Esophagus (tissue), 2 donors: ENCODE data around the gene SF3B2. TPM values are rescaled to one million over a fixed set of nuclear protein-coding genes. Genes with fewer than 3 reads are reported as not detected.

Experiments used
- H3K27ac ChIP-seq, 2 donors: one replicate each; pipeline ENCODE4 v1.5.1; 2013; ENCODE audit warnings: low read depth in 2 of 2, mild to moderate bottlenecking in 2 of 2, inconsistent platforms in 1 of 2, low read length in 1 of 2, moderate library complexity in 1 of 2
- H3K27me3 ChIP-seq, 2 donors: one replicate each; pipeline ENCODE4 v1.6.1; 2013; ENCODE audit warnings: low read length in 2 of 2, control low read depth in 1 of 2, mild to moderate bottlenecking in 1 of 2; ENCODE audit not compliant: insufficient read depth in 2 of 2, control insufficient read depth in 1 of 2
- H3K36me3 ChIP-seq, 2 donors: one replicate each; pipeline ENCODE4 v1.6.1; 2013; ENCODE audit warnings: low read length in 1 of 2; ENCODE audit not compliant: control insufficient read depth in 2 of 2, insufficient read depth in 2 of 2
- H3K4me1 ChIP-seq, 2 donors: one replicate each; pipeline ENCODE4 v1.6.1; 2013; ENCODE audit warnings: low read length in 1 of 2; ENCODE audit not compliant: control insufficient read depth in 2 of 2, insufficient read depth in 2 of 2
- H3K4me3 ChIP-seq, 2 donors: one replicate each; pipeline ENCODE4 v1.5.1; 2013; ENCODE audit warnings: low read length in 2 of 2, mild to moderate bottlenecking in 2 of 2, low read depth in 1 of 2, moderate library complexity in 1 of 2
- H3K9me3 ChIP-seq, 2 donors: one replicate each; pipeline ENCODE4 v1.6.1; 2013; ENCODE audit warnings: mild to moderate bottlenecking in 2 of 2, low read depth in 1 of 2, low read length in 1 of 2, moderate library complexity in 1 of 2; ENCODE audit not compliant: control insufficient read depth in 2 of 2, insufficient read depth in 1 of 2
- WGBS, 2 donors: extraction: QIAGEN DNeasy Blood & Tissue Kit; methylation state at CpG; one replicate each; pipeline ENCODE4 v1.1.7; 2013; 5-methylcytosine and 5-hydroxymethylcytosine counted together
- polyA plus RNA-seq, 2 donors: library from polyadenylated mRNA; stranded (reverse); fragments of 200-250 nt; gene quantifications; one replicate each; pipeline ENCODE4 v1.2.3, GENCODE V29; 2013
- donor health status: healthy with polysubstance abuse.
- donor health status: Bipolar disorder and iron deficiency.

SF3B2 gene
- polyA plus RNA-seq, 2 donors, result 61.9 to 80.2 TPM

GRCh38 chr11:66035653-66036333 is 16.4 kb upstream of the SF3B2 start:
- Histone ChIP-seq H3K4me1 (no peaks in the 10 kb centered on the region), H3K27me3 (no peaks in the 10 kb centered on the region), H3K27ac (no peak overlapping the region), H3K4me3 (no peak overlapping the region), H3K9me3 (no peaks in the 10 kb centered on the region), H3K36me3 (no peaks in the 10 kb centered on the region)
- WGBS, 2 donors, result 68% methylated on average over 9 of the region's 9 CpGs

GRCh38 chr11:66036334-66036710 is 15.8 kb upstream of the SF3B2 start:
- H3K4me1 ChIP-seq, result no peaks in the 10 kb centered on the region
- no peak overlapping the region for H3K4me3 ChIP-seq
- no peaks in the 10 kb centered on the region for H3K9me3 ChIP-seq
- no peaks in the 10 kb centered on the region for H3K36me3 ChIP-seq
- no peaks in the 10 kb centered on the region for H3K27me3 ChIP-seq
- 80 to 81% methylated on average over 5 of the region's 5 CpGs for WGBS, 2 donors
- no peak overlapping the region for H3K27ac ChIP-seq

- Histone ChIP-seq H3K9me3 (no peaks in the 10 kb centered on the region), H3K36me3 (no peaks in the 10 kb centered on the region), H3K4me3 (no peak overlapping the region), H3K27me3 (no peaks in the 10 kb centered on the region), H3K27ac (no peak overlapping the region), H3K4me1 (no peaks in the 10 kb centered on the region)
- WGBS, 2 donors, result 86 to 91% methylated on average over 3 of the region's 3 CpGs
These were observed 14.8 kb upstream of the SF3B2 start for GRCh38 chr11:66037327-66037726.

- WGBS, 2 donors, result 82 to 85% methylated on average over 3 of the region's 3 CpGs
- H3K27ac ChIP-seq, result no peak overlapping the region
These were observed 12.4 kb upstream of the SF3B2 start for GRCh38 chr11:66039765-66040164.

GRCh38 chr11:66042227-66042995 is 9.8 kb upstream of the SF3B2 start:
- no peaks in the 10 kb centered on the region for H3K36me3 ChIP-seq
- H3K9me3 ChIP-seq, result no peaks in the 10 kb centered on the region
- H3K27ac ChIP-seq, result no peak overlapping the region
- peaks cover 0 to 3% of the 10 kb centered on the region in 2 donors for H3K4me1 ChIP-seq
- 95 to 96% methylated on average over 77 to 81 of the region's 81 CpGs for WGBS, 2 donors
- H3K27me3 ChIP-seq, result no peaks in the 10 kb centered on the region
- H3K4me3 ChIP-seq, result no peak overlapping the region

More at GRCh38 chr11:66039765-66040164, 12.4 kb upstream of the SF3B2 start:
- Histone ChIP-seq H3K4me1 (no peaks in the 10 kb centered on the region), H3K9me3 (no peaks in the 10 kb centered on the region), H3K27me3 (no peaks in the 10 kb centered on the region), H3K4me3 (no peak overlapping the region), H3K36me3 (no peaks in the 10 kb centered on the region)

- Histone ChIP-seq H3K4me3 (no peak overlapping the region), H3K36me3 (no peaks in the 10 kb centered on the region), H3K4me1 (peaks cover 0 to 3% of the 10 kb centered on the region in 2 donors), H3K27ac (no peak overlapping the region), H3K27me3 (no peaks in the 10 kb centered on the region), H3K9me3 (no peaks in the 10 kb centered on the region)
- 96 to 97% methylated on average over 86 to 88 of the region's 88 CpGs for WGBS, 2 donors
These were observed 8.9 kb upstream of the SF3B2 start for GRCh38 chr11:66042996-66043906.

GRCh38 chr11:66044757-66045156 is 7.4 kb upstream of the SF3B2 start:
- Histone ChIP-seq H3K36me3 (no peaks in the 10 kb centered on the region), H3K4me3 (no peak overlapping the region), H3K27ac (no peak overlapping the region), H3K4me1 (peaks cover 0 to 3% of the 10 kb centered on the region in 2 donors), H3K9me3 (no peaks in the 10 kb centered on the region), H3K27me3 (no peaks in the 10 kb centered on the region)
- 46 to 57% methylated on average over 6 of the region's 6 CpGs for WGBS, 2 donors

GRCh38 chr11:66045177-66045639 is 7.0 kb upstream of the SF3B2 start:
- H3K4me3 ChIP-seq, result no peak overlapping the region
- WGBS, 2 donors, result 14% methylated on average over 11 of the region's 11 CpGs

GRCh38 chr11:66046901-66047300 is 5.3 kb upstream of the SF3B2 start:
- Histone ChIP-seq H3K4me1 (peaks cover 0 to 9% of the 10 kb centered on the region in 2 donors), H3K27ac (no peak overlapping the region), H3K27me3 (no peaks in the 10 kb centered on the region), H3K9me3 (no peaks in the 10 kb centered on the region), H3K36me3 (no peaks in the 10 kb centered on the region), H3K4me3 (no peak overlapping the region)
- 94% methylated on average over 3 of the region's 3 CpGs for WGBS, 2 donors

More at GRCh38 chr11:66045177-66045639, 7.0 kb upstream of the SF3B2 start:
- Histone ChIP-seq H3K4me1 (peaks cover 0 to 3% of the 10 kb centered on the region in 2 donors), H3K9me3 (no peaks in the 10 kb centered on the region), H3K36me3 (no peaks in the 10 kb centered on the region), H3K27ac (no peak overlapping the region), H3K27me3 (no peaks in the 10 kb centered on the region)
